Heart left ventricle (tissue), 13 donors: ENCODE results near the gene RAD51B.

Source experiments
- POLR2A ChIP-seq, 2 donors: fragments of 450-650 bp; IDR thresholded peaks; one replicate each; pipeline ENCODE4 v1.6.1; 2017; ENCODE audit warnings: antibody characterized with exemption in 2 of 2, mild to moderate bottlenecking in 2 of 2, moderate library complexity in 2 of 2
- TF ChIP-seq, protein P1 (sequence below), 12 donors: fragments of 200-600 bp; sonication (generic) in 4 of 12; IDR thresholded peaks; one replicate each; pipeline versions ENCODE4 v1.5.0 to v1.8.0; 2018 to 2022; ENCODE audit warnings: antibody characterized with exemption in 12 of 12, mild to moderate bottlenecking in 5 of 12
- donor health status: ischemic (EF 13 %, LVEDD 7.1; RV severe dilation, severe dysfunction).
- donor health status: DM: no; HTN: yes; CAD: no.
- donor health status: DM: no; HTN: no; CAD: no.
- donor health status: ischemic (EF 25% LVEDD 6.9; RV normal size, moderate dysfunction).
- donor health status: ischemic (EF 25% LVEDD 5.7; RV mildly dilated, moderate dysfunction).
- donor health status: ischemic (EF 35%, LVEDD 5.7; RV mildly dilated, moderate dysfunction).
- donor health status: nonischemic (EF 11% LVEDD 7.7; RV severe dilation, severe dysfunction).
- donor health status: DM: yes; HTN: yes; CAD: no.
- donor health status: PGD.
- donor health status: ischemic (EF 29% LVEDD 5.4; RV normal size, mild dysfunction).
- donor health status: nonischemic (EF 23%, LVEDD 6.1; RV moderate dilation, normal function).

DNA sequence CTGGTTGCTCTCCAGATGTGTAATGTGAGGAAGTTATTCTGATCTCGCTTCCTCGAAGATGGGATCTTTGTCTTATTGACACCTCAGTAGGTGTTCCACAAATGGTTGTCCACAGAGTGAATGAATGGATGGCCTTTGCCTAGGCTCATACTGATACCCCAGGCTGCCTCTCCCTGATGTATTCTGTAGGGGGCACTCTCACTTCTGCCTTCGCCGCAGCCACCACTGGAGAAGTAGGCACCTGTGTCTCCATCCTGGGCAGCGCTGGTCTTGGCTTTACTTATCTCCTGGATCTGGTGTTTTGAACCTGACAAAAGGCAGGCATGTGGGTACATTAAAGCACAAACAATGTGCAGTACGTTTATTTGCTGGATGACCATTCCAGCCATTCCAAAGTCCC, 891.2 kb downstream of the RAD51B start:
- TF ChIP-seq, protein P1, sequence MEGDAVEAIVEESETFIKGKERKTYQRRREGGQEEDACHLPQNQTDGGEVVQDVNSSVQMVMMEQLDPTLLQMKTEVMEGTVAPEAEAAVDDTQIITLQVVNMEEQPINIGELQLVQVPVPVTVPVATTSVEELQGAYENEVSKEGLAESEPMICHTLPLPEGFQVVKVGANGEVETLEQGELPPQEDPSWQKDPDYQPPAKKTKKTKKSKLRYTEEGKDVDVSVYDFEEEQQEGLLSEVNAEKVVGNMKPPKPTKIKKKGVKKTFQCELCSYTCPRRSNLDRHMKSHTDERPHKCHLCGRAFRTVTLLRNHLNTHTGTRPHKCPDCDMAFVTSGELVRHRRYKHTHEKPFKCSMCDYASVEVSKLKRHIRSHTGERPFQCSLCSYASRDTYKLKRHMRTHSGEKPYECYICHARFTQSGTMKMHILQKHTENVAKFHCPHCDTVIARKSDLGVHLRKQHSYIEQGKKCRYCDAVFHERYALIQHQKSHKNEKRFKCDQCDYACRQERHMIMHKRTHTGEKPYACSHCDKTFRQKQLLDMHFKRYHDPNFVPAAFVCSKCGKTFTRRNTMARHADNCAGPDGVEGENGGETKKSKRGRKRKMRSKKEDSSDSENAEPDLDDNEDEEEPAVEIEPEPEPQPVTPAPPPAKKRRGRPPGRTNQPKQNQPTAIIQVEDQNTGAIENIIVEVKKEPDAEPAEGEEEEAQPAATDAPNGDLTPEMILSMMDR (IDR thresholded peaks at IDR 0.05), result no peak
- TF ChIP-seq POLR2A (IDR thresholded peaks at IDR 0.05), result no peak
